Vagina (tissue), 2 donors: ENCODE results near the gene ZBP1.

ENCODE experiments used
- CTCF ChIP-seq, 3 experiments: fragments of 450-650 bp in 2 of 3; fragments of 200-600 bp in 1 of 3; sonication (generic) in 1 of 3; IDR thresholded peaks; one replicate each; pipeline ENCODE4 v1.5.1; 2017 to 2019; ENCODE audit warnings: antibody characterized with exemption in 3 of 3, mild to moderate bottlenecking in 2 of 3, moderate library complexity in 2 of 3
- POLR2A ChIP-seq, 2 donors: fragments of 450-650 bp; IDR thresholded peaks; one replicate each; pipeline ENCODE4 v1.6.1; 2017; ENCODE audit warnings: antibody characterized with exemption in 2 of 2, mild to moderate bottlenecking in 2 of 2, moderate library complexity in 2 of 2
- POLR2AphosphoS5 ChIP-seq, 2 donors: sonication (generic); formaldehyde crosslinking; IDR thresholded peaks; one replicate each; pipeline ENCODE4 v1.9.0; 2017; ENCODE audit warnings: antibody characterized with exemption in 2 of 2, mild to moderate bottlenecking in 2 of 2, low read depth in 1 of 2; ENCODE audit not compliant: insufficient read depth in 1 of 2

- TF ChIP-seq CTCF (IDR thresholded peaks at IDR 0.05): no peak
- TF ChIP-seq POLR2A (IDR thresholded peaks at IDR 0.05): no peak
- TF ChIP-seq POLR2AphosphoS5 (IDR thresholded peaks at IDR 0.05; ENCODE audit: insufficient read depth in 1 of 2, low read depth in 1 of 2): no peak
Observed at GRCh38 chr20:57586370-57586793, 33.8 kb downstream of the ZBP1 start.
